ENCODE data around the gene ZNF330.

The ZNF330 gene

GRCh38 chr4:141247430-141247780, 26.7 kb downstream of the ZNF330 start:
- no peak overlapping the region for H3K27ac ChIP-seq (replicated peaks; ENCODE audit: low read length)
- no peaks in the 10 kb centered on the region for H3K4me1 ChIP-seq (ENCODE audit: control insufficient read depth in 2 of 2, insufficient read depth in 1 of 2, low read depth in 1 of 2, low read length in 2 of 2)
- no peak overlapping the region for H2BK120ac ChIP-seq (ENCODE audit: low read depth, low read length)
- no peaks in the 10 kb centered on the region for H3K27me3 ChIP-seq (ENCODE audit: control insufficient read depth in 3 of 3, insufficient read depth in 3 of 3, low read depth in 1 of 3, low read length in 3 of 3)
- no peak overlapping the region for H4K8ac ChIP-seq (ENCODE audit: low read depth, low read length)
- no peaks in the 10 kb centered on the region for H3K79me1 ChIP-seq (ENCODE audit: low read depth, low read length)
- H2BK15ac ChIP-seq (ENCODE audit: low read length): no peak overlapping the region
- no peak overlapping the region for H3K14ac ChIP-seq (ENCODE audit: low read length)
- no peak overlapping the region for H4K91ac ChIP-seq (ENCODE audit: low read depth, low read length, poor library complexity)
- no peak for DNase-seq (ENCODE audit: low spot score)
- H2AFZ ChIP-seq (ENCODE audit: low read length): no peak overlapping the region
- H3K9me3 ChIP-seq (replicated peaks in 1 of 2; ENCODE audit: control insufficient read depth in 2 of 2, insufficient read depth in 1 of 2, low read depth in 1 of 2, low read length in 2 of 2): no peaks in the 10 kb centered on the region
- no peak overlapping the region for H2BK12ac ChIP-seq (ENCODE audit: low read length)
- no peak overlapping the region for H3K23ac ChIP-seq (ENCODE audit: low read depth, low read length, poor library complexity)
- no peak overlapping the region for H3K4me2 ChIP-seq (ENCODE audit: insufficient read depth, low read length, poor library complexity, severe bottlenecking)
- H3K4me3 ChIP-seq (ENCODE audit: low read length in 2 of 2): no peak overlapping the region
- no peak overlapping the region for H3K18ac ChIP-seq (ENCODE audit: low read length)
- H2AK5ac ChIP-seq (ENCODE audit: low read depth, low read length): no peak overlapping the region
- H3K9ac ChIP-seq (ENCODE audit: low read depth, low read length, poor library complexity): no peak overlapping the region
- no peak overlapping the region for H3K4ac ChIP-seq (ENCODE audit: low read length)
- WGBS, 2 donors (ENCODE audit: extremely low coverage in 2 of 2, insufficient read length in 2 of 2, insufficient replicate concordance in 1 of 2): no CpG with 5 or more reads among the region's 2 CpGs
- H2BK5ac ChIP-seq (ENCODE audit: low read length): no peak overlapping the region
- no peaks in the 10 kb centered on the region for H3K36me3 ChIP-seq (replicated peaks in 1 of 2; ENCODE audit: control insufficient read depth in 2 of 2, insufficient read depth in 2 of 2, low read length in 2 of 2)

- H2BK15ac ChIP-seq (ENCODE audit: low read length): no peak overlapping the region
- H3K4me3 ChIP-seq (ENCODE audit: low read length in 2 of 2): no peak overlapping the region
- H3K4ac ChIP-seq (ENCODE audit: low read length): no peak overlapping the region
- H3K4me2 ChIP-seq (ENCODE audit: insufficient read depth, low read length, poor library complexity, severe bottlenecking): no peak overlapping the region
- H2AK5ac ChIP-seq (ENCODE audit: low read depth, low read length): no peak overlapping the region
- H3K9me3 ChIP-seq (replicated peaks in 1 of 2; ENCODE audit: control insufficient read depth in 2 of 2, insufficient read depth in 1 of 2, low read depth in 1 of 2, low read length in 2 of 2): no peaks in the 10 kb centered on the region
- no CpG with 5 or more reads among the region's 4 CpGs for WGBS, 2 donors (ENCODE audit: extremely low coverage in 2 of 2, insufficient read length in 2 of 2, insufficient replicate concordance in 1 of 2)
- H2AFZ ChIP-seq (ENCODE audit: low read length): no peak overlapping the region
- no peak for DNase-seq (ENCODE audit: low spot score)
- H2BK12ac ChIP-seq (ENCODE audit: low read length): no peak overlapping the region
- no peak overlapping the region for H3K14ac ChIP-seq (ENCODE audit: low read length)
- no peaks in the 10 kb centered on the region for H3K36me3 ChIP-seq (replicated peaks in 1 of 2; ENCODE audit: control insufficient read depth in 2 of 2, insufficient read depth in 2 of 2, low read length in 2 of 2)
- H4K8ac ChIP-seq (ENCODE audit: low read depth, low read length): no peak overlapping the region
- H4K91ac ChIP-seq (ENCODE audit: low read depth, low read length, poor library complexity): no peak overlapping the region
- H3K23ac ChIP-seq (ENCODE audit: low read depth, low read length, poor library complexity): no peak overlapping the region
- H3K4me1 ChIP-seq (ENCODE audit: control insufficient read depth in 2 of 2, insufficient read depth in 1 of 2, low read depth in 1 of 2, low read length in 2 of 2): no peaks in the 10 kb centered on the region
- no peak overlapping the region for H3K9ac ChIP-seq (ENCODE audit: low read depth, low read length, poor library complexity)
- no peaks in the 10 kb centered on the region for H3K79me1 ChIP-seq (ENCODE audit: low read depth, low read length)
- H3K27ac ChIP-seq (replicated peaks; ENCODE audit: low read length): no peak overlapping the region
- H2BK120ac ChIP-seq (ENCODE audit: low read depth, low read length): no peak overlapping the region
- no peak overlapping the region for H3K18ac ChIP-seq (ENCODE audit: low read length)
- no peaks in the 10 kb centered on the region for H3K27me3 ChIP-seq (ENCODE audit: control insufficient read depth in 3 of 3, insufficient read depth in 3 of 3, low read depth in 1 of 3, low read length in 3 of 3)
- no peak overlapping the region for H2BK5ac ChIP-seq (ENCODE audit: low read length)
Observed at GRCh38 chr4:141248029-141248428, 27.3 kb downstream of the ZNF330 start.

GRCh38 chr4:141248486-141248885, 27.8 kb downstream of the ZNF330 start:
- H3K27ac ChIP-seq (replicated peaks; ENCODE audit: low read length): no peak overlapping the region
- no peaks in the 10 kb centered on the region for H3K79me1 ChIP-seq (ENCODE audit: low read depth, low read length)
- no peak overlapping the region for H2BK120ac ChIP-seq (ENCODE audit: low read depth, low read length)
- no peaks in the 10 kb centered on the region for H3K36me3 ChIP-seq (replicated peaks in 1 of 2; ENCODE audit: control insufficient read depth in 2 of 2, insufficient read depth in 2 of 2, low read length in 2 of 2)
- no peak for DNase-seq (ENCODE audit: low spot score)
- H3K9me3 ChIP-seq (replicated peaks in 1 of 2; ENCODE audit: control insufficient read depth in 2 of 2, insufficient read depth in 1 of 2, low read depth in 1 of 2, low read length in 2 of 2): no peaks in the 10 kb centered on the region
- H3K4me2 ChIP-seq (ENCODE audit: insufficient read depth, low read length, poor library complexity, severe bottlenecking): no peak overlapping the region
- H2AFZ ChIP-seq (ENCODE audit: low read length): no peak overlapping the region
- no peak overlapping the region for H3K23ac ChIP-seq (ENCODE audit: low read depth, low read length, poor library complexity)
- H3K14ac ChIP-seq (ENCODE audit: low read length): no peak overlapping the region
- H2AK5ac ChIP-seq (ENCODE audit: low read depth, low read length): no peak overlapping the region
- no peak overlapping the region for H4K8ac ChIP-seq (ENCODE audit: low read depth, low read length)
- no peak overlapping the region for H2BK12ac ChIP-seq (ENCODE audit: low read length)
- H2BK5ac ChIP-seq (ENCODE audit: low read length): no peak overlapping the region
- no peak overlapping the region for H3K18ac ChIP-seq (ENCODE audit: low read length)
- H3K9ac ChIP-seq (ENCODE audit: low read depth, low read length, poor library complexity): no peak overlapping the region
- no peak overlapping the region for H2BK15ac ChIP-seq (ENCODE audit: low read length)
- no peaks in the 10 kb centered on the region for H3K4me1 ChIP-seq (ENCODE audit: control insufficient read depth in 2 of 2, insufficient read depth in 1 of 2, low read depth in 1 of 2, low read length in 2 of 2)
- H3K27me3 ChIP-seq (ENCODE audit: control insufficient read depth in 3 of 3, insufficient read depth in 3 of 3, low read depth in 1 of 3, low read length in 3 of 3): no peaks in the 10 kb centered on the region
- H3K4ac ChIP-seq (ENCODE audit: low read length): no peak overlapping the region
- H4K91ac ChIP-seq (ENCODE audit: low read depth, low read length, poor library complexity): no peak overlapping the region
- H3K4me3 ChIP-seq (ENCODE audit: low read length in 2 of 2): no peak overlapping the region

GRCh38 chr4:141254326-141254725, 33.6 kb downstream of the ZNF330 start:
- Histone ChIP-seq H3K27me3 (ENCODE audit: control insufficient read depth in 3 of 3, insufficient read depth in 3 of 3, low read depth in 1 of 3, low read length in 3 of 3) (no peaks in the 10 kb centered on the region), H2BK120ac (ENCODE audit: low read depth, low read length) (no peak overlapping the region), H3K4me2 (ENCODE audit: insufficient read depth, low read length, poor library complexity, severe bottlenecking) (no peak overlapping the region), H2AK5ac (ENCODE audit: low read depth, low read length) (no peak overlapping the region), H3K9ac (ENCODE audit: low read depth, low read length, poor library complexity) (no peak overlapping the region), H3K4me3 (ENCODE audit: low read length in 2 of 2) (no peak overlapping the region), H4K91ac (ENCODE audit: low read depth, low read length, poor library complexity) (no peak overlapping the region), H2BK15ac (ENCODE audit: low read length) (no peak overlapping the region), H3K4me1 (ENCODE audit: control insufficient read depth in 2 of 2, insufficient read depth in 1 of 2, low read depth in 1 of 2, low read length in 2 of 2) (no peaks in the 10 kb centered on the region), H3K23ac (ENCODE audit: low read depth, low read length, poor library complexity) (no peak overlapping the region), H3K36me3 (replicated peaks in 1 of 2; ENCODE audit: control insufficient read depth in 2 of 2, insufficient read depth in 2 of 2, low read length in 2 of 2) (no peaks in the 10 kb centered on the region), H2AFZ (ENCODE audit: low read length) (no peak overlapping the region), H3K9me3 (replicated peaks in 1 of 2; ENCODE audit: control insufficient read depth in 2 of 2, insufficient read depth in 1 of 2, low read depth in 1 of 2, low read length in 2 of 2) (no peaks in the 10 kb centered on the region), H3K27ac (replicated peaks; ENCODE audit: low read length) (no peak overlapping the region), H3K14ac (ENCODE audit: low read length) (no peak overlapping the region), H4K8ac (ENCODE audit: low read depth, low read length) (no peak overlapping the region), H2BK12ac (ENCODE audit: low read length) (no peak overlapping the region), H3K79me1 (ENCODE audit: low read depth, low read length) (no peaks in the 10 kb centered on the region), H3K4ac (ENCODE audit: low read length) (no peak overlapping the region), H2BK5ac (ENCODE audit: low read length) (no peak overlapping the region), H3K18ac (ENCODE audit: low read length) (no peak overlapping the region)
- DNase-seq (ENCODE audit: low spot score): no peak

All from neuronal stem cell (in vitro differentiated cells).